K562 (cell line): ENCODE results near the gene NRXN3. TPM values are rescaled to one million over a fixed set of nuclear protein-coding genes. Genes with fewer than 3 reads are reported as not detected.
"Not testable (repeated sequence)": the region's sequence is repeated elsewhere in the genome, so short reads cannot be mapped to it uniquely, and the experiment has no call there.

Experiments used
- ATAC-seq: fragments of 200-7000 bp; cut with Tn5 transposase; 3 replicates; pipeline ENCODE4 v1.9.1; 2020; ENCODE audit warnings: moderate library complexity
- BruUV-seq: library from RNA; stranded (reverse); fragments of 400-500 nt; replicated peaks from 2 replicates; lab custom pipeline; 2021; lab: Mats Ljungman, UMichigan
- CTCF ChIA-PET: fragments of 300-600 bp; formaldehyde crosslinking; extraction: SDS; loops from one replicate; lab custom pipeline; 2021; ENCODE audit warnings: low intra/inter-chr PET ratio; lab: Yijun Ruan, JAX
- POLR2A ChIA-PET: fragments of 300-600, 350-650 bp; sonication (Branson Sonifier 250); formaldehyde crosslinking; extraction: SDS; loops from one replicate; lab custom pipeline; 2021; ENCODE audit warnings: antibody characterized with exemption, inconsistent platforms; lab: Yijun Ruan, JAX
- DNase-seq, 4 experiments: peaks; one replicate each; pipeline versions ENCODE4 v3.0.0 to v3.0.0-alpha.2; 2011 to 2018; ENCODE audit warnings: low spot score in 3 of 4, mixed read lengths in 3 of 4; ENCODE audit errors: extremely low read depth in 1 of 4
- FAIRE-seq: peaks from 2 replicates; lab custom pipeline; 2011; peaks lifted over from hg19 to GRCh38; lab: Jason Lieb, UNC
- H2AFZ ChIP-seq: 2 replicates; pipeline ENCODE4 v1.6.0; 2011; ENCODE audit warnings: low read depth, low read length, control low read depth, inconsistent platforms
- H3K27ac ChIP-seq: fragments of 200-600 bp; 3 replicates; pipeline ENCODE4 v1.8.0; 2011; ENCODE audit warnings: low read depth, mild to moderate bottlenecking, control low read depth, inconsistent platforms, low read length, moderate library complexity, mixed read lengths; ENCODE audit errors: extremely low read depth
- H3K27me3 ChIP-seq, 2 experiments: fragments of 300-600 bp in 1 of 2; 2 replicates in 1 of 2; 3 replicates in 1 of 2; pipeline versions ENCODE4 v1.6.0 to v1.8.0; 2011; ENCODE audit warnings: inconsistent platforms in 2 of 2, low read length in 2 of 2, mild to moderate bottlenecking in 1 of 2, mixed read lengths in 1 of 2, moderate library complexity in 1 of 2; ENCODE audit not compliant: control insufficient read depth in 2 of 2, insufficient read depth in 2 of 2
- H3K36me3 ChIP-seq: fragments of 300-600 bp; 3 replicates; pipeline ENCODE4 v1.8.0; 2011; ENCODE audit warnings: mild to moderate bottlenecking, low read length, inconsistent platforms; ENCODE audit not compliant: control insufficient read depth, insufficient read depth
- H3K4me1 ChIP-seq, 2 experiments: fragments of 200-600 bp in 1 of 2; replicated peaks in 1 of 2; 2 replicates in 1 of 2; 3 replicates in 1 of 2; pipeline versions ENCODE4 v1.5.1 to v1.8.0; 2011; ENCODE audit warnings: inconsistent platforms in 2 of 2, low read length in 2 of 2, mild to moderate bottlenecking in 1 of 2, mixed read lengths in 1 of 2, moderate library complexity in 1 of 2; ENCODE audit not compliant: control insufficient read depth in 2 of 2, insufficient read depth in 2 of 2
- H3K4me2 ChIP-seq: 2 replicates; pipeline ENCODE4 v1.6.1; 2011; ENCODE audit warnings: low read length, control low read depth, inconsistent platforms, mixed read lengths; ENCODE audit not compliant: insufficient read depth
- H3K4me3 ChIP-seq: fragments of 200-600 bp; sonication (generic), shearing (Covaris generic); 2 replicates; pipeline ENCODE4 v1.5.1; 2016; ENCODE audit warnings: control low read depth, inconsistent platforms
- H3K79me2 ChIP-seq: fragments of 200-600 bp; 3 replicates; pipeline ENCODE4 v1.8.0; 2011; ENCODE audit warnings: low read length, inconsistent platforms; ENCODE audit not compliant: control insufficient read depth, insufficient read depth
- H3K9ac ChIP-seq, 2 experiments: 2 replicates each; pipeline versions ENCODE4 v1.6.0 to v1.6.1; 2011; ENCODE audit warnings: low read depth in 2 of 2, low read length in 2 of 2, control low read depth in 1 of 2, inconsistent platforms in 1 of 2, mild to moderate bottlenecking in 1 of 2, mixed read lengths in 1 of 2; ENCODE audit not compliant: insufficient read depth in 1 of 2
- H3K9me1 ChIP-seq: one replicate; pipeline ENCODE4 v1.6.0; 2011; ENCODE audit warnings: inconsistent platforms, mild to moderate bottlenecking, low read length, moderate library complexity; ENCODE audit not compliant: control insufficient read depth, insufficient read depth
- H3K9me3 ChIP-seq: replicated peaks from 2 replicates; pipeline ENCODE4 v1.5.1; 2011; ENCODE audit warnings: low read depth, low read length, inconsistent platforms; ENCODE audit not compliant: control insufficient read depth, insufficient read depth
- H4K20me1 ChIP-seq: replicated peaks from 2 replicates; pipeline ENCODE4 v1.6.1; 2011; ENCODE audit warnings: low read length, inconsistent platforms, mixed read lengths; ENCODE audit not compliant: control insufficient read depth, insufficient read depth
- ADNP ChIP-seq: fragments of 200-800 bp; sonication (Bioruptor generic); IDR thresholded peaks from 2 replicates; pipeline ENCODE4 v1.6.1; 2016; ENCODE audit warnings: missing genetic modification characterization, missing compliant biosample characterization
- HMGN3 ChIP-seq: IDR thresholded peaks from 2 replicates; pipeline ENCODE4 v1.6.1; 2011; ENCODE audit warnings: borderline replicate concordance, low read depth, mild to moderate bottlenecking, mixed read lengths, low read length; ENCODE audit not compliant: insufficient read length; ENCODE audit errors: extremely low read depth
- ZNF407 ChIP-seq: fragments of 450-650 bp; IDR thresholded peaks from 2 replicates; pipeline ENCODE4 v1.6.1; 2016; ENCODE audit warnings: low read depth
- WGBS: fragments of 100-300 bp; shearing (Covaris generic); methylation state at CpG from one replicate; pipeline ENCODE4 v1.1.6; 2016; ENCODE audit warnings: low coverage, mixed read lengths; ENCODE audit not compliant: insufficient coverage; ENCODE audit errors: missing lambda C conversion rate; 5-methylcytosine and 5-hydroxymethylcytosine counted together
- in situ Hi-C: fragments of 300-500 bp; cut with MboI; formaldehyde crosslinking; loops from 4 replicates; pipeline ENCODE4 v1.15.0; 2018; ENCODE audit warnings: inconsistent platforms, mixed read lengths
- intact Hi-C: fragments of 100-400 bp; cut with micrococcal nuclease; formaldehyde crosslinking; loops from 2 replicates; pipeline ENCODE4 v1.14.2; 2022
- polyA plus RNA-seq, 8 experiments: library from polyadenylated mRNA; depleted of rRNA in 4 of 8; stranded (reverse) in 5 of 8; unstranded in 3 of 8; fragments of >200 nt; fragmentation: Nextera tagmentation in 2 of 8; fragmentation: Illumina TruSeq in 1 of 8; extraction: Ambion mirVana in 2 of 8; extraction: Trizol in 1 of 8; gene quantifications; 2 replicates each; pipeline versions ENCODE4 v1.2.1 to v1.2.3, GENCODE V29; 2011 to 2014; ENCODE audit warnings: inconsistent platforms in 1 of 8, missing spikeins in 1 of 8
- total RNA-seq, 7 experiments: library from RNA; depleted of rRNA in 6 of 7; stranded (reverse); fragments of >200 nt in 6 of 7; fragmentation: Illumina TruSeq in 2 of 7; extraction: Trizol in 2 of 7; gene quantifications; 2 replicates each; pipeline versions ENCODE4 v1.2.1 to v1.2.3, GENCODE V29; 2011 to 2021; ENCODE audit warnings: low replicate concordance in 1 of 7

The NRXN3 gene
- total and polyA plus RNA-seq, 9 of the 15 experiments (the other 6 are each of a cell fraction or from before 2014, with no cell fraction given), result 0.09 TPM; not detected in 8

GRCh38 chr14:78432046-78432445 lies 261.9 kb downstream of the NRXN3 start (continued):
- TF ChIP-seq ZNF407 (no peak), HMGN3 (no peak), ADNP (tag) (no peak)

- H3K9me1 ChIP-seq, H2AFZ ChIP-seq, H3K36me3 ChIP-seq, CTCF ChIA-PET, H3K9ac ChIP-seq, H4K20me1 ChIP-seq, ATAC-seq, FAIRE-seq, DNase-seq, H3K4me2 ChIP-seq, H3K27me3 ChIP-seq, H3K27ac ChIP-seq, intact Hi-C loops, BruUV-seq, POLR2A ChIA-PET, H3K4me3 ChIP-seq, H3K4me1 ChIP-seq, H3K9me3 ChIP-seq, H3K79me2 ChIP-seq, in situ Hi-C loops: not testable (repeated sequence)
- 0% methylated on average over 1 of the region's 3 CpGs for WGBS
These were observed 267.3 kb downstream of the NRXN3 start for GRCh38 chr14:78437448-78437847.
